ENCODE results near the gene ARPIN.

Gene ARPIN

DNA sequence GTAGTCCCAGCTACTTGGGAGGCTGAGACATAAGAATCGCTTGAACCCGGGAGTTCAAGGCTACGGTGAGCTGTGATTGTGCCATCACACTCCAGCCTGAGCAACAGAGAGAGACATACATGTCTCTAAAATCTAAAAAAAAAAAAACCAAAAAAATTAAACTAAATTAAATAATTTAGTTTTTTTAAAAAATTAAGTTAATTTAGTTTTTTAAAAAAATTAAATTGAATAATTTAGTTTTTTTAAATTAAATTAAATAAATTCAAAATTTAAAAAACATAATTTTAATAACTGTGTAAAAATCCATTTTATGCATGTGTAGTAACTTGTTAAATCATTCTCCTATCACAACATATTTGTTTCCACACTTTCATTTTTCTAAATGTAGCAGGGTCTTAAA lies 20.1 kb upstream of the ARPIN start:
- TF ChIP-seq, protein P1, sequence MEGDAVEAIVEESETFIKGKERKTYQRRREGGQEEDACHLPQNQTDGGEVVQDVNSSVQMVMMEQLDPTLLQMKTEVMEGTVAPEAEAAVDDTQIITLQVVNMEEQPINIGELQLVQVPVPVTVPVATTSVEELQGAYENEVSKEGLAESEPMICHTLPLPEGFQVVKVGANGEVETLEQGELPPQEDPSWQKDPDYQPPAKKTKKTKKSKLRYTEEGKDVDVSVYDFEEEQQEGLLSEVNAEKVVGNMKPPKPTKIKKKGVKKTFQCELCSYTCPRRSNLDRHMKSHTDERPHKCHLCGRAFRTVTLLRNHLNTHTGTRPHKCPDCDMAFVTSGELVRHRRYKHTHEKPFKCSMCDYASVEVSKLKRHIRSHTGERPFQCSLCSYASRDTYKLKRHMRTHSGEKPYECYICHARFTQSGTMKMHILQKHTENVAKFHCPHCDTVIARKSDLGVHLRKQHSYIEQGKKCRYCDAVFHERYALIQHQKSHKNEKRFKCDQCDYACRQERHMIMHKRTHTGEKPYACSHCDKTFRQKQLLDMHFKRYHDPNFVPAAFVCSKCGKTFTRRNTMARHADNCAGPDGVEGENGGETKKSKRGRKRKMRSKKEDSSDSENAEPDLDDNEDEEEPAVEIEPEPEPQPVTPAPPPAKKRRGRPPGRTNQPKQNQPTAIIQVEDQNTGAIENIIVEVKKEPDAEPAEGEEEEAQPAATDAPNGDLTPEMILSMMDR (IDR thresholded peaks at IDR 0.05; ENCODE audit: borderline replicate concordance, control extremely low read depth, extremely low read depth, insufficient read depth, missing control alignments): no peak
- no peak for DNase-seq (ENCODE audit: low spot score)
- in situ Hi-C loops (cut with MboI; ENCODE audit: low sequenced_read_pairs, unreplicated experiment): no loop called here

DNA sequence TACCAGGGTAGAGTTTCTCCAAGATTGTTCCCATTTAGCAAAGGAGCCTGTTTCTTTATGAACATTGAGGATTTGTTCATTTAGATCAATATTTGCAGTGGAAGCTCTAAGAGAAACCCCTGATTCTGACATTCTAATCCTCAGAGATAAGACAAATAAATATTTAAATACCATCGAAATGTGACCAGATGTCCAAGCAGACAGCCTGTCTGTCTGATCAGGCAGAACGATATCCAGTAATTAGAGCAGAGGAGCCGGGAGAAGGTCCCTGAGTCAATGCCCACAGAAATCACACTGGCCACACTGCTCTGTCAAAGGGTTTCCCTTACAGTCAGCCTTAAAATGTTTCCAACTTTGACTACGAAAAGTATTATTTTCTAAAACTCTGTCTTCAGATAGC lies 15.7 kb upstream of the ARPIN start:
- DNase-seq (ENCODE audit: low spot score): no peak
- in situ Hi-C loops (cut with MboI; ENCODE audit: low sequenced_read_pairs, unreplicated experiment): no loop called here
- TF ChIP-seq, protein P1 (IDR thresholded peaks at IDR 0.05; ENCODE audit: borderline replicate concordance, control extremely low read depth, extremely low read depth, insufficient read depth, missing control alignments): no peak

DNA sequence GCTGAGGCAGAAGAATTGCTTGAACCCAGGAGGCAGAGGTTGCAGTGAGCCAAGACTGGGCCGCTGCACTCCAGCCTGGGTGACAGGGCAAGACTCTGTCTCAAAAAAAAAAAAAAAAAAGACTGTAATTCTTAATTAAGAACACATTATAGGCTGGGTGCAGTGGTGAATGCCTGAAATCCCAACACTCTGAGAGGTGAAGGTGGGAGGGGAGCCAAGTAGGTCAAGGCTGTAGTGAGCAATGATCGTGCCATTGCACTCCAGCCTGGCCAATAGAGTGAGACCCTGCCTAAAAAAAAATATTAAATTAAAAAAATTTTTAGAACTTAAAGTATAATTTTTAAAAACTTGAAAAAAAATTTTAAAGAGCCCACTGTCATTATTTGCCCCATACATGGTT lies 13.4 kb upstream of the ARPIN start:
- in situ Hi-C loops (cut with MboI; ENCODE audit: low sequenced_read_pairs, unreplicated experiment): no loop called here
- TF ChIP-seq, protein P1 (IDR thresholded peaks at IDR 0.05; ENCODE audit: borderline replicate concordance, control extremely low read depth, extremely low read depth, insufficient read depth, missing control alignments): no peak
- no peak for DNase-seq (ENCODE audit: low spot score)

DNA sequence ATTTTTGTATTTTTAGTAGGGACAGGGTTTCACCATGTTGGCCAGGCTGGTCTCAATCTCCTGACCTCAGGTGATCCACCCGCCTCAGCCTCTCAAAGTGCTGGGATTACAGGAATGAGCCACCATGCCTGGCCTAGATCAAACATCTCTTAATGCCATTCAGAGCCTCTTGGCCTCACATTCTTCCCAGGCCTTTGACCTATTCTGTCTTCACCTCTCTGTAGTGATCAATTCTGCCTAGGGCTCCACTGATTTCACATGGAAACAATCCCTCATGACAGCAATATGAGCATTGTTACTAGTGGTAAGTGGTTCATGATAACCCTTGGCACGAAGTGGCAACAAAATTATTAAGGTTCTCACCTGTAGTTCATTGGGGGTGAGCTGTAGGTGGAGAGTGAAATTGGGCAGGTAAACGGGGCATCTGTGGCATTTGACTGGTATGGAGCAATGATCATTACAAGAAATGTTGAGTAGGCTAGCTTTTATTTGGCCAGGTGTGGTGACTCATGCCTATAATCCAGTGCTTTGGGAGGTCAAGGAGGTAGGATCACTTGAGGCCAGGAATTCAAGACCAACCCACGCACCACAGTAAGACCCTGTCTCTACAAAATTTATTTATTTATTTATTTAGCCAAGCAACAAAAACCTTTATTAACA lies 4.8 kb upstream of the ARPIN start:
- in situ Hi-C loops (cut with MboI; ENCODE audit: low sequenced_read_pairs, unreplicated experiment): no loop called here
- no peak for DNase-seq (ENCODE audit: low spot score)
- TF ChIP-seq, protein P1 (IDR thresholded peaks at IDR 0.05; ENCODE audit: borderline replicate concordance, control extremely low read depth, extremely low read depth, insufficient read depth, missing control alignments): no peak

DNA sequence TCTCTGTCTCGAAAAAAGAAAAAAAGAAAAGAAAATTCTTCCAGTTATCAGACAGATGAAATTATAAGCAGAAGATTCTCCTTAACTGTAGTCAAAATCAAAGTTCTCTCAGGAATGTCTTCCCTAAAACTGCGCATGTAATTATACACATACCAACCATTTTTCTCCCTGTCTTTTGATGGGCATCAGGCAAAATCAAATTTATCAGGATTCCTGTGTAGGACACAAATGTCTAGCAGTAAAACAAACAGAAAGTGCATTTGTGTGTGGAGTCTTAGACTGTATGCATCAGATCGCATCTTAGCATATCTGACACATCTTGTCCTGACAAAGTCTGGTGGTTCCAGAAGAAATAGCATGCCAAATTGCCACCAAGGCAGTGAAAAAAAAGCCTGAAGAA lies 3.9 kb upstream of the ARPIN start:
- DNase-seq (ENCODE audit: low spot score): no peak
- TF ChIP-seq, protein P1 (IDR thresholded peaks at IDR 0.05; ENCODE audit: borderline replicate concordance, control extremely low read depth, extremely low read depth, insufficient read depth, missing control alignments): no peak
- in situ Hi-C loops (cut with MboI; ENCODE audit: low sequenced_read_pairs, unreplicated experiment): no loop called here

DNA sequence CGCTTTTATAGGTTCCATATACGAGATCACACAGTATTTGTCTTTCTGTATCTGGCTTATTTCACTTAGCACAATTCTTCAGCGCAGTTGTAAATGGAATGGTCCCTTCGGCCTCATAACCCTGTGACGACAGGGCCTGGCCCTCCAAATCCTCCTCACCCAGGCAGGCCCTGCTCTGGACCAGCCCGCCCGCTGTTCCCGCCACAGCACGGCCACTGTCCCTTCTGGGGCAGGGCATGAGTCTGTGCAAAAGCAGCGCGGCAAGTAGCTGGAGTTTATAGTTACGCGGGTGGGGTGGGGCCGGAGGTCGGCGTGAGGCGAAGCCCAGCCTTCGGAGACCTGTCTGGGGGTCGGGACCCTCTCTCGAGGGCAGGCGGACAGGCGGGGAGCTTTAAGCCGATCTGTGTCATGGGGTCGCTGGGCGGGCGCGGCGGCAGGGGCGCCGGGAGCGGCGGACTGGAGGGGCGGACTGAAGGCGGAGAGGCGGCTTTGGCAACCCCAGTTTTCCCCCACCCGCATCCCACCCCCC lies 543 bp downstream of the ARPIN start:
- DNase-seq (ENCODE audit: low spot score): no peak
- TF ChIP-seq, protein P1 (IDR thresholded peaks at IDR 0.05; ENCODE audit: borderline replicate concordance, control extremely low read depth, extremely low read depth, insufficient read depth, missing control alignments): no peak
- in situ Hi-C loops (cut with MboI; ENCODE audit: low sequenced_read_pairs, unreplicated experiment): no loop called here

All from GM13976 (cell line).